LNCaP clone FGC (cell line): ENCODE results near the gene IGSF8.

ENCODE experiments used
- DNase-seq: peaks from one replicate; pipeline ENCODE4 v3.0.0-alpha.2; 2011; ENCODE audit warnings: low read depth
- H3K4me3 ChIP-seq: 2 replicates; pipeline ENCODE4 v1.5.1; 2011; ENCODE audit warnings: mild to moderate bottlenecking, low read depth, low read length, control low read depth
- CTCF ChIP-seq: IDR thresholded peaks from 2 replicates; pipeline ENCODE4 v1.5.1; 2012; ENCODE audit warnings: mild to moderate bottlenecking; ENCODE audit not compliant: control insufficient read depth, insufficient read depth; ENCODE audit errors: extremely low read depth

IGSF8 gene

GRCh38 chr1:160137216-160137862 lies 38.9 kb upstream of the IGSF8 start:
- H3K4me3 ChIP-seq = no peak overlapping the region
- DNase-seq = no peak
- no peak for TF ChIP-seq CTCF

GRCh38 chr1:160136926-160137200 lies 38.4 kb upstream of the IGSF8 start:
- H3K4me3 ChIP-seq = no peak overlapping the region
- no peak for TF ChIP-seq CTCF
- DNase-seq = no peak

GRCh38 chr1:160136121-160136925 lies 37.9 kb upstream of the IGSF8 start:
- no peak for DNase-seq
- TF ChIP-seq CTCF = no peak
- H3K4me3 ChIP-seq = no peak overlapping the region

GRCh38 chr1:160134791-160135572 lies 36.6 kb upstream of the IGSF8 start:
- no peak for DNase-seq
- TF ChIP-seq CTCF = no peak

GRCh38 chr1:160133990-160134770 lies 35.8 kb upstream of the IGSF8 start:
- DNase-seq = no peak
- H3K4me3 ChIP-seq = no peak overlapping the region
- no peak for TF ChIP-seq CTCF

More at GRCh38 chr1:160134791-160135572, 36.6 kb upstream of the IGSF8 start:
- no peak overlapping the region for H3K4me3 ChIP-seq

GRCh38 chr1:160131803-160132565 lies 33.6 kb upstream of the IGSF8 start:
- TF ChIP-seq CTCF = no peak
- peak; percentile 69 for DNase-seq
- no peak overlapping the region for H3K4me3 ChIP-seq
